ENCODE results near the gene DMKN.

DMKN gene

DNA sequence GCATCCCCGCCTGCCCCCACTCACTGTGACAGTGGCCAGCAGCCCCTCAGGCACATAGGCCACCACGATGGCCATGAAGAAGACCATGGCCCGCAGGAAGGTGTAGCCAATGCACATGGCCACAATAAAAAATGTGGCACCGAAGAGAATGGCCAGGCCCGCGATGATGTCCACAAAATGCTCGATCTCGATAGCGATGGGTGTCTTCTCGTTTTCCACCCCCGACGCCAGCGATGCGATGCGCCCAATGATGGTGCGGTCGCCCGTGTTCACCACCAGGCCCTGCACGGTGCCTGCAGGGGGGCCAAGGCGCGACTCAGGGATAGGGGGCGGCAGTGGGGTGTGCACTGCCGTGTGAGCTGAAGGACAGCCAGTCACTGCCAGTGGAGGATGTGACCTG lies 46.3 kb upstream of the DMKN start:
- TF ChIP-seq CTCF (IDR thresholded peaks at IDR 0.05; ENCODE audit: borderline replicate concordance, control extremely low read depth, extremely low read depth, insufficient read depth, missing control alignments) = no peak
- in situ Hi-C loops (cut with MboI; ENCODE audit: low sequenced_read_pairs, unreplicated experiment) = no loop called here
- no peak for DNase-seq (ENCODE audit: low spot score)

GRCh38 chr19:35559281-35559659 lies 45.8 kb upstream of the DMKN start:
- in situ Hi-C loops (cut with MboI; ENCODE audit: low sequenced_read_pairs, unreplicated experiment) = no loop called here

GRCh38 chr19:35558400-35559280 lies 45.2 kb upstream of the DMKN start:
- no peak for TF ChIP-seq CTCF (IDR thresholded peaks at IDR 0.05; ENCODE audit: borderline replicate concordance, control extremely low read depth, extremely low read depth, insufficient read depth, missing control alignments)
- DNase-seq (ENCODE audit: low spot score) = no peak
- in situ Hi-C loops (cut with MboI; ENCODE audit: low sequenced_read_pairs, unreplicated experiment) = no loop called here

More at GRCh38 chr19:35559281-35559659, 45.8 kb upstream of the DMKN start:
- peak; percentile 78 for DNase-seq (ENCODE audit: low spot score)
- no peak for TF ChIP-seq CTCF (IDR thresholded peaks at IDR 0.05; ENCODE audit: borderline replicate concordance, control extremely low read depth, extremely low read depth, insufficient read depth, missing control alignments)

DNA sequence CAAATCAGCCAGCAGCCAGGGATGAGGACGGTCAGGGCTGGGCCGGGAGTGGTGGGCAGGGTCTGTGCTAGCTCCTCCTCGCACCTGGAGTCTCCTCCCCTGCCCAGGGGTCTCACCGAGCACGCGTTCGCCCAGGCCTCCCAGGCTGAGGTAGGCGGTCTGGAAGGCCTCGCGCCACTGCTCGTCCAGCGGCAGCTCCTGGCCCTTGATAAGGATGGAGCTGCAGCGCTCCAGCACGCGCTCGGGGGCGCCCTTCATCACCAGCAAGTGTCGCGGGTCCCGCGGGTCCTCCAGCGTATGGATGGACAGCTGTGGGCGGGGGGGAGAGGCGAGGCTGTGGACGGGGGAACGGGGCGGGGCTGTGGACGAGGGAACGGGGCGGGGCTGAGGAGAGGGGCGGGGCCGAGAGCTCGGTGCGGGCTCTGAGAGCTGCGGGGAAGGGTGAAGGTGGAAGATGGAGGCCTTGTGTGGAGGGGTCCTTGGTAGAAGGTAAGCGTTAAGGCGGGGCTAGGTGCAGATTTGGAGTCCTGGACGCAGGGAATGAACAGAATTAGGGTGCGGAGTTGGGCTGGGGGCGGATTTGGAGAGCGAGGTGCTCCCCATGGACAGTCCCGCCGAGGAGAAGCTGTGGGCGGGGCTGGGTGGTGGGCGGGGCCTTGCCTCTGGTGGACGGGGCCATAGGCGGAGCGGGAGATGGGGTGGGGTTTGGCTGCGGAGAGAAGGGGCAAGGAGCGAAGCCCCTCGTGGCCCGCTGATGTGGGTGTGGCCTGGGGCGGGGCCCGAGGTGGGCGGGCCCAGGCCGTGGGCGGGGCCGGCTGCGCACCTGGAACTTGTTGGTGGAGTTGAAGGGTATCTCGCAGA lies 44.3 kb upstream of the DMKN start:
- in situ Hi-C loops (cut with MboI; ENCODE audit: low sequenced_read_pairs, unreplicated experiment) = no loop called here
- DNase-seq (ENCODE audit: low spot score) = peak; percentile 78
- TF ChIP-seq CTCF (IDR thresholded peaks at IDR 0.05; ENCODE audit: borderline replicate concordance, control extremely low read depth, extremely low read depth, insufficient read depth, missing control alignments) = no peak

DNA sequence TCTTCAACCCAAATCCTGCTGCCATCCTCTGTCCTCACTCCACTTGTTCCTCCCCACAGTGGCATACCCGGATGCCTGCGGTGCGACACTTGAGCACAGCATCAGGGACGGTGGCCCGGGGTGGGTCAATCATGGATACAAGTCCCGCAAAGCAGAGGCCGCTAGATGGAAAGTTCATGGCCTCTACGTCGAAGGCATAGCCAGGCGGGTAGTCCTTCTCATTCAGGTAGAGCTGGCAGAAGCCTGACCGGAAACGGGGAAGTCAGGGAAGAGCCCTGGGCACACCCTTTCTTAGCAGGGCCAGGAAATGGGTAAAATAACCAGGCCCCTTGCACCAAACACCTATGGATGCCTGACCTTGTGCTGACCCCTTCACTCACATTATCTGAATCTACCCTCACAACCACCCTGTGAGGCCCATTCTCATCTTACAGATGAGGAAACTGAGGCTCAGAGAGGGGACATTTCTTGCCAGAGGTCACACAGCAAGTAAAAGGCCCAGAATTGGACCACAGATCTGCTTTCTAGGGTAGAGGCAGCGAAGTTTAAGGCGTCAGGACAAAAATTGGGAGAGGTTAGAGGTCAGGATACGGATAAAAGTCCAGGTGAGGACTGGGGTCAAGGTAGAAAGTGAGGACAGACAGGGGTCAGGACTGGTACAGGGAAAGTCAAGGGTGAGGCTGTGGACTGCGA lies 43.5 kb upstream of the DMKN start:
- no peak for DNase-seq (ENCODE audit: low spot score)
- TF ChIP-seq CTCF (IDR thresholded peaks at IDR 0.05; ENCODE audit: borderline replicate concordance, control extremely low read depth, extremely low read depth, insufficient read depth, missing control alignments) = no peak
- in situ Hi-C loops (cut with MboI; ENCODE audit: low sequenced_read_pairs, unreplicated experiment) = no loop called here

- no peak for DNase-seq (ENCODE audit: low spot score)
- TF ChIP-seq CTCF (IDR thresholded peaks at IDR 0.05; ENCODE audit: borderline replicate concordance, control extremely low read depth, extremely low read depth, insufficient read depth, missing control alignments) = no peak
- in situ Hi-C loops (cut with MboI; ENCODE audit: low sequenced_read_pairs, unreplicated experiment) = no loop called here
Measured at GRCh38 chr19:35556025-35556590, 42.7 kb upstream of the DMKN start.

Data from GM13976 (cell line).